22Rv1 (cell line): ENCODE measurements around the gene DCUN1D5.

Experiments
- ZFX ChIP-seq: fragments of 450-650 bp; IDR thresholded peaks from 2 replicates; pipeline ENCODE4 v1.6.1; 2017; ENCODE audit warnings: antibody characterized with exemption, borderline replicate concordance
- TF ChIP-seq, protein P1 (sequence below): fragments of 450-650 bp; IDR thresholded peaks from 2 replicates; pipeline ENCODE4 v1.5.1; 2017; ENCODE audit warnings: mild to moderate bottlenecking

DNA sequence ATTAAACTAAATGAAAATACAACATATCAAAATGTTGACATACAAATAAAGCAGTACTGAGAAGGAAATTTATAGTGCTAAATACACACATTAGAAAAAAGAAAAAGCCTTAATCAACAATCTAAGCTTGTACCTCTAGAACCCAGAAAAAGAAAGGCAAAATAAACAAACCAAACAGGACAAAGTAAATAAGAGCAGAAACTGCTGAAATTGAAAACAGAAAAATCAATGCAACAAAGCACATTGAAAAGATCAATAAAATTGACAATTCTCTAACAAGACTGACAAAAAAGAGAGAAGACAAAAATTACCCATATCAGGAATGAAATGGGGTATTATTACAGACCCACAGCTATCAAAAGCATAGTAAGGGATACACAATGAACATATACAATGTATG lies 21.0 kb downstream of the DCUN1D5 start:
- TF ChIP-seq, protein P1, sequence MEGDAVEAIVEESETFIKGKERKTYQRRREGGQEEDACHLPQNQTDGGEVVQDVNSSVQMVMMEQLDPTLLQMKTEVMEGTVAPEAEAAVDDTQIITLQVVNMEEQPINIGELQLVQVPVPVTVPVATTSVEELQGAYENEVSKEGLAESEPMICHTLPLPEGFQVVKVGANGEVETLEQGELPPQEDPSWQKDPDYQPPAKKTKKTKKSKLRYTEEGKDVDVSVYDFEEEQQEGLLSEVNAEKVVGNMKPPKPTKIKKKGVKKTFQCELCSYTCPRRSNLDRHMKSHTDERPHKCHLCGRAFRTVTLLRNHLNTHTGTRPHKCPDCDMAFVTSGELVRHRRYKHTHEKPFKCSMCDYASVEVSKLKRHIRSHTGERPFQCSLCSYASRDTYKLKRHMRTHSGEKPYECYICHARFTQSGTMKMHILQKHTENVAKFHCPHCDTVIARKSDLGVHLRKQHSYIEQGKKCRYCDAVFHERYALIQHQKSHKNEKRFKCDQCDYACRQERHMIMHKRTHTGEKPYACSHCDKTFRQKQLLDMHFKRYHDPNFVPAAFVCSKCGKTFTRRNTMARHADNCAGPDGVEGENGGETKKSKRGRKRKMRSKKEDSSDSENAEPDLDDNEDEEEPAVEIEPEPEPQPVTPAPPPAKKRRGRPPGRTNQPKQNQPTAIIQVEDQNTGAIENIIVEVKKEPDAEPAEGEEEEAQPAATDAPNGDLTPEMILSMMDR = no peak
- no peak for TF ChIP-seq ZFX
